ENCODE measurements around the gene CERS3.

DNA sequence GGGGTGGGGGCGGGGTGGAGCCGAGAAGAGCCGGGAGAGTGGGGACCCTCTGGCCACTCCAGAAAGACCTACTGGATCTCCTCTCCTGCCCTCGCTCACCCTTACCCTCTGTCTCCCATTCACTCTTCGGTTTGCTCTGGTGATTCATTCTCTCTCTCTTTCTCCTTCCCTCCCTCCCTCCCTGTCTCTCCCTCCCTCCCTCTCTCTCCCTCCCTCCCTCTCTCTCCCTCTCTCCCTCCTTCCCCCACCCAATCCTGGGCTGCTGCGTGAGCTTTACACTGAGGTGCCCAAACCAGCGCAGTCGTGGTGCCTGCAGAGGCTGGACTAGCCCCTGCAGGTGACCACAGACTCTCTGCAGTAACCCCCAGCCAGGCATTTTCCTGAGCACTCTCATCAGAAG, 154.8 kb downstream of the CERS3 start:
- TF ChIP-seq, protein P1, sequence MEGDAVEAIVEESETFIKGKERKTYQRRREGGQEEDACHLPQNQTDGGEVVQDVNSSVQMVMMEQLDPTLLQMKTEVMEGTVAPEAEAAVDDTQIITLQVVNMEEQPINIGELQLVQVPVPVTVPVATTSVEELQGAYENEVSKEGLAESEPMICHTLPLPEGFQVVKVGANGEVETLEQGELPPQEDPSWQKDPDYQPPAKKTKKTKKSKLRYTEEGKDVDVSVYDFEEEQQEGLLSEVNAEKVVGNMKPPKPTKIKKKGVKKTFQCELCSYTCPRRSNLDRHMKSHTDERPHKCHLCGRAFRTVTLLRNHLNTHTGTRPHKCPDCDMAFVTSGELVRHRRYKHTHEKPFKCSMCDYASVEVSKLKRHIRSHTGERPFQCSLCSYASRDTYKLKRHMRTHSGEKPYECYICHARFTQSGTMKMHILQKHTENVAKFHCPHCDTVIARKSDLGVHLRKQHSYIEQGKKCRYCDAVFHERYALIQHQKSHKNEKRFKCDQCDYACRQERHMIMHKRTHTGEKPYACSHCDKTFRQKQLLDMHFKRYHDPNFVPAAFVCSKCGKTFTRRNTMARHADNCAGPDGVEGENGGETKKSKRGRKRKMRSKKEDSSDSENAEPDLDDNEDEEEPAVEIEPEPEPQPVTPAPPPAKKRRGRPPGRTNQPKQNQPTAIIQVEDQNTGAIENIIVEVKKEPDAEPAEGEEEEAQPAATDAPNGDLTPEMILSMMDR (conservative IDR thresholded peaks at IDR 0.05; ENCODE audit: low read depth, low read length): no peak
- TF ChIP-seq EZH2phosphoT487 (IDR thresholded peaks at IDR 0.05; ENCODE audit: borderline replicate concordance, low read length) (no peak), EZH2 (IDR thresholded peaks at IDR 0.05; ENCODE audit: low read length, unreplicated experiment) (no peak)

Measured in PC-3 (cell line).